Globus pallidus (tissue), 1 donor: ENCODE data around the gene EPG5.

Experiments used
- DNase-seq: peaks from one replicate; pipeline ENCODE4 v3.0.0-alpha.2; 2015; ENCODE audit warnings: low spot score

Gene EPG5

DNA sequence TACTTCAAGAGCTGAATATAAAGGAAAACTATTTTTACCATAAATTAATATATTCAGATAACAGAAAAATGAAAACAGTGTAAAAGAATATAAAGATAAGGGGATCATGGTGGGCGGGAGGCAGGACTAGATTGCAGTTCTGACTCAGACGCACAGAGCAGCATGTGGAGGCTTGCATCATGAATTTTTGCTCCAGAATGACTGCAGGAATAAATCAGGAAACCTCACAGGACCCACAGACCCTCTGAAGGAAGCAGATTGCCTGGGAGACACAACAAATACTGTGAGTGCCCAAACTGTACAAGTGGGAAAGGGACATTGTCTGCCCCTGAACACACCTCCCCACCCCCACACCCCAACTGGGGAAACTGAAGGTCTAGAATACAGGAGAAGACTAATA lies 160.9 kb downstream of the EPG5 start:
- no peak for DNase-seq

DNA sequence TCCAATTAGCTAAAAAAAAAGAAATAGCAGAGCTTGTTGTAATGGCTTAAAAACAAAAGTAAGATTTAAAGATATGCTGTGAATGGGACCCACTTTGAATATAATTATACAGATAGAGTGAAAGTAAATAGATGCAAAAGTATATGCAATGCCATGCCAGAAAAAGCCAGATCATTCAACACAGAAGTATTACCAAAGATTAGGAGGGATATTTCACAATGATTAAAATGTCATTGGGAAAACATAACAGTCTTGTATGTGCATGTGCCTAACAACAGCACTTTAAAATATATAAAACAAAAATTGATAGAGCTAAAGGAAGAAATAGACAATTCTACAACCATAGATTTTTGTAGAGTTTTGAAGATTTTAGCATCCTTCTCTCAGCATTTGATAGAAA lies 161.6 kb downstream of the EPG5 start:
- DNase-seq: no peak

DNA sequence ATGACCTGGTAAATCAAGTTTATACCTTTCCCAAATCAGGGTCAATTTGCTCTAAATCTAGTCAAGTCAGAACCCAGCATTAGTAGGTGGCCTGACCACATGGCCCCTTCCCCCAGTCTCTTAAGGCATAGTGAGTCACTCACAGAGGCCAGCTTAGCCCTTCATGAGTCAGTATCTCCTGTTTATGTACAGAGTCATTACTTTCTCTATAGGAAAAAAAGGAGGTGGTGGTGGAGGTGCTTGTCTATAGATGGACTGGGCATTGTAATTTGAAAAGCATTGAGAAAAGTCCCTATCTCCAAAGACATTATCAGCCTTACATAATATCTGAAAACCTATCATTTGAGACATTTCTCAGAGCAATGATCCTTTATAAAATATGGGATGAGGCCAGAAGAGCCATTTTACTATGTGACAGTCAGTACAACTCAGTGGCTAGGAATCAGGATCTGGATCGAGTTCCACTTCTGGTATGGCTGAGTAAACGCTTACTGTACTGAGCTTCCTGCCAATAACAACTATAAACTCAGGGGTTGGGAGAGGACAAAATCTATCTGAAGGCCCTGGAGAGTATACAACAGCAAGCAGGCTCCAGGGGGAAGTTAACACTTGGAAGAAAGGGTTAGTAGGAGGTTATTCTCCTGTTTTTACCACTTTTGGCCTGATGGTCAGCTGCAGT lies 164.2 kb downstream of the EPG5 start:
- no peak for DNase-seq

DNA sequence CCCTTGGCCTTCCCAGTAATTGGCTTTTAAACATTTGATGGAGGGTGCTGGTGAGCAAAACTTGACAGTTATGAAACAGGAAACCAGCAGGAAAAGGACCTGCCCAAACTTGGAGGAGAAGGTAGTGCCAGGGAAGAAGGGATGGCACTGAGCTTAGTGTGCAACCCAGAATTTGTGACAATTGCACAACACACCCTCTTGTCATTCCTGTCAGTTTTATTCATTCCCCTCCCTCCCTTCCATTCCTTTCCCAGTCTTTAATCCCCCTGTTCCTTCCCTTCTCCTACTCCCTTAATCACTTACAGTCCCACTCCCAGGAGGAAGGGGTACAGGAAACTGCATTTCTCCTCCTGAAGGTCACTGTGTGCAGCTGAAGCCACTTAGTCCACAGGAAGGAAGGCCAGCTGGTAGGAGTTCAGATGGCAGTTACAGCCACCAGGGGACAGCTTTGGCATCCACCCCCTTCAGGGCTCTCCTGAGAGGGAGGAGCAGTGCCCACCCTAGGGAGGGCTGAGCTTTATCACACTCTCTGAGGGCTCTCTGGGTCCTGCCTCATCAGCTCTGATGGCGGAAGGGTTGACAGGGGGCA lies 165.6 kb downstream of the EPG5 start:
- DNase-seq: no peak
